B cell (primary cell): ENCODE measurements around the gene TTC28. TPM values are rescaled to one million over a fixed set of nuclear protein-coding genes. Genes with fewer than 3 reads are reported as not detected.
"Not testable (repeated sequence)": the region's sequence is repeated elsewhere in the genome, so short reads cannot be mapped to it uniquely, and the experiment has no call there.

ENCODE experiments used
- ATAC-seq: fragments of 200-7000 bp; cut with Tn5 transposase; one replicate; pipeline ENCODE4 v1.10.0; 2021; ENCODE audit warnings: low read depth, mild to moderate bottlenecking, moderate number of reproducible peaks, moderate library complexity
- CTCF ChIA-PET: fragments of 350-600 bp; sonication (Branson Sonifier 250); formaldehyde crosslinking; loops from one replicate; lab custom pipeline; 2021; ENCODE audit warnings: antibody characterized with exemption, inconsistent platforms; lab: Charles Lee
- POLR2A ChIA-PET: fragments of 350-600 bp; sonication (Branson Sonifier 250); formaldehyde crosslinking; loops from one replicate; lab custom pipeline; 2021; ENCODE audit warnings: antibody characterized with exemption; lab: Charles Lee
- DNase-seq: peaks from one replicate; pipeline ENCODE4 v3.0.0; 2013
- H2AFZ ChIP-seq: 2 replicates; pipeline ENCODE4 v1.6.1; 2012; ENCODE audit warnings: mild to moderate bottlenecking, low read depth, low read length; ENCODE audit not compliant: insufficient read depth, poor library complexity, severe bottlenecking
- H3K27ac ChIP-seq, 2 donors: 1 replicate in 1 of 2; 2 replicates in 1 of 2; pipeline ENCODE4 v1.5.1; 2012 to 2013; ENCODE audit warnings: low read length in 2 of 2, mild to moderate bottlenecking in 2 of 2, moderate library complexity in 1 of 2
- H3K27me3 ChIP-seq, 4 experiments: fragments of 200-600 bp in 1 of 4; sonication (generic) in 1 of 4; replicated peaks in 1 of 4; 1 replicate in 2 of 4; 2 replicates in 2 of 4; pipeline versions ENCODE4 v1.6.1 to v1.7.0; 2013 to 2016; ENCODE audit warnings: low read length in 3 of 4, mild to moderate bottlenecking in 2 of 4, mixed read lengths in 1 of 4, moderate library complexity in 1 of 4; ENCODE audit not compliant: insufficient read depth in 4 of 4, control insufficient read depth in 3 of 4; ENCODE audit errors: control extremely low read depth in 1 of 4
- H3K36me3 ChIP-seq, 2 experiments: replicated peaks in 1 of 2; 1 replicate in 1 of 2; 2 replicates in 1 of 2; pipeline versions ENCODE4 v1.6.1 to v1.7.1; 2013; ENCODE audit warnings: low read length in 1 of 2; ENCODE audit not compliant: insufficient read depth in 2 of 2, control insufficient read depth in 1 of 2; ENCODE audit errors: control extremely low read depth in 1 of 2, extremely low read depth in 1 of 2
- H3K4me1 ChIP-seq, 2 donors: fragments of 200-600 bp in 1 of 2; sonication (generic) in 1 of 2; 1 replicate in 1 of 2; 2 replicates in 1 of 2; pipeline versions ENCODE4 v1.5.1 to v1.6.1; 2013 to 2017; ENCODE audit warnings: low read length in 2 of 2; ENCODE audit not compliant: control insufficient read depth in 2 of 2, insufficient read depth in 2 of 2
- H3K4me2 ChIP-seq: replicated peaks from 2 replicates; pipeline ENCODE3; 2012; ENCODE audit warnings: mild to moderate bottlenecking, low read depth, low read length; ENCODE audit not compliant: poor library complexity, severe bottlenecking
- H3K4me3 ChIP-seq, 5 experiments: fragments of 200-600 bp in 1 of 5; sonication (generic) in 1 of 5; 1 replicate in 3 of 5; 2 replicates in 2 of 5; pipeline versions ENCODE4 v1.5.1 to v1.7.0; 2011 to 2016; ENCODE audit warnings: low read length in 4 of 5, mild to moderate bottlenecking in 4 of 5, low read depth in 2 of 5, control low read depth in 1 of 5, moderate library complexity in 1 of 5; ENCODE audit not compliant: insufficient read depth in 1 of 5; ENCODE audit errors: control extremely low read depth in 1 of 5, extremely low read depth in 1 of 5
- H3K79me2 ChIP-seq: fragments of 200-600 bp; sonication (generic); one replicate; pipeline ENCODE4 v1.6.0; 2016; ENCODE audit warnings: low read length; ENCODE audit not compliant: control insufficient read depth, insufficient read depth
- H3K9ac ChIP-seq: fragments of 200-600 bp; sonication (generic); 2 replicates; pipeline ENCODE4 v1.6.1; 2017; ENCODE audit warnings: mild to moderate bottlenecking, low read length, moderate library complexity
- H3K9me3 ChIP-seq, 3 donors: one replicate each; pipeline versions ENCODE4 v1.6.1 to v1.7.1; 2013; ENCODE audit warnings: low read length in 2 of 3; ENCODE audit not compliant: control insufficient read depth in 2 of 3, insufficient read depth in 1 of 3; ENCODE audit errors: control extremely low read depth in 1 of 3
- H4K20me1 ChIP-seq: 2 replicates; pipeline ENCODE4 v1.6.0; 2012; ENCODE audit warnings: mild to moderate bottlenecking, low read length; ENCODE audit not compliant: insufficient read depth, control insufficient read depth, poor library complexity, severe bottlenecking
- H3K27ac Mint-ChIP-seq: one replicate; pipeline ENCODE4 v1.8.0; 2021; ENCODE audit warnings: mixed read lengths
- H3K27me3 Mint-ChIP-seq: one replicate; pipeline ENCODE4 v1.8.0; 2021; ENCODE audit warnings: mixed read lengths
- H3K4me1 Mint-ChIP-seq: one replicate; pipeline ENCODE4 v1.8.0; 2021; ENCODE audit warnings: mixed read lengths
- H3K4me3 Mint-ChIP-seq: one replicate; pipeline ENCODE4 v1.8.0; 2021; ENCODE audit warnings: mixed read lengths
- H3K9me3 Mint-ChIP-seq: one replicate; pipeline ENCODE4 v1.8.0; 2022; ENCODE audit warnings: mixed read lengths; ENCODE audit not compliant: insufficient read depth
- EZH2 ChIP-seq: IDR thresholded peaks from 2 replicates; pipeline ENCODE4 v1.6.1; 2012; ENCODE audit warnings: borderline replicate concordance, low read depth, mild to moderate bottlenecking, moderate library complexity, low read length; ENCODE audit not compliant: insufficient read depth, poor library complexity, severe bottlenecking
- WGBS: methylation state at CpG from one replicate; pipeline ENCODE4 v1.1.5; 2013; ENCODE audit warnings: missing lambda C conversion rate; ENCODE audit not compliant: insufficient coverage; 5-methylcytosine and 5-hydroxymethylcytosine counted together
- intact Hi-C: fragments of 100-400 bp; cut with micrococcal nuclease; formaldehyde crosslinking; loops from one replicate; pipeline ENCODE4 v1.10.0; 2022
- polyA plus RNA-seq: library from polyadenylated mRNA; depleted of rRNA; stranded (reverse); fragments of >200 nt; gene quantifications from 2 replicates; pipeline ENCODE4 v1.2.3, GENCODE V29; 2012
- total RNA-seq, 2 donors: library from RNA; stranded (reverse); fragments of 120-200 nt in 1 of 2; gene quantifications; 1 replicate in 1 of 2; 2 replicates in 1 of 2; pipeline versions ENCODE4 v1.2.3 to v1.2.4, GENCODE V29; 2013 to 2022
- TF ChIP-seq, protein P1 (sequence below): fragments of 200-600 bp; IDR thresholded peaks from one replicate; pipeline ENCODE4 v1.8.0; 2022; ENCODE audit warnings: antibody characterized with exemption, mild to moderate bottlenecking

The TTC28 gene
- total and polyA plus RNA-seq, 2 donors (not counting 1 experiment from before 2014, with no cell fraction given) = 4.5 to 7.3 TPM

- no peaks in the 10 kb centered on the region for H3K9me3 Mint-ChIP-seq
- Histone ChIP-seq H2AFZ (no peak overlapping the region), H3K4me2 (no peak overlapping the region), H3K4me3 (no peak overlapping the region), H3K36me3 (no peaks in the 10 kb centered on the region), H3K27ac (no peak overlapping the region), H3K27me3 (peaks cover 3 to 23% (median 12%) of the 10 kb centered on the region in 4 experiments), H3K9me3 (peaks cover 0 to 3% (median 3%) of the 10 kb centered on the region in 3 donors), H3K4me1 (peaks cover 11 to 18% of the 10 kb centered on the region in 2 donors), H3K79me2 (no peaks in the 10 kb centered on the region), H3K9ac (no peak overlapping the region), H4K20me1 (no peaks in the 10 kb centered on the region)
- H3K4me3 Mint-ChIP-seq = no peak overlapping the region
- intact Hi-C loops = no loop called here
- CTCF ChIA-PET = no interaction called here
- WGBS = 45% methylated on average over 2 of the region's 4 CpGs
- peaks cover 22% of the 10 kb centered on the region for H3K4me1 Mint-ChIP-seq
- H3K27ac Mint-ChIP-seq = no peak overlapping the region
- TF ChIP-seq, protein P1, sequence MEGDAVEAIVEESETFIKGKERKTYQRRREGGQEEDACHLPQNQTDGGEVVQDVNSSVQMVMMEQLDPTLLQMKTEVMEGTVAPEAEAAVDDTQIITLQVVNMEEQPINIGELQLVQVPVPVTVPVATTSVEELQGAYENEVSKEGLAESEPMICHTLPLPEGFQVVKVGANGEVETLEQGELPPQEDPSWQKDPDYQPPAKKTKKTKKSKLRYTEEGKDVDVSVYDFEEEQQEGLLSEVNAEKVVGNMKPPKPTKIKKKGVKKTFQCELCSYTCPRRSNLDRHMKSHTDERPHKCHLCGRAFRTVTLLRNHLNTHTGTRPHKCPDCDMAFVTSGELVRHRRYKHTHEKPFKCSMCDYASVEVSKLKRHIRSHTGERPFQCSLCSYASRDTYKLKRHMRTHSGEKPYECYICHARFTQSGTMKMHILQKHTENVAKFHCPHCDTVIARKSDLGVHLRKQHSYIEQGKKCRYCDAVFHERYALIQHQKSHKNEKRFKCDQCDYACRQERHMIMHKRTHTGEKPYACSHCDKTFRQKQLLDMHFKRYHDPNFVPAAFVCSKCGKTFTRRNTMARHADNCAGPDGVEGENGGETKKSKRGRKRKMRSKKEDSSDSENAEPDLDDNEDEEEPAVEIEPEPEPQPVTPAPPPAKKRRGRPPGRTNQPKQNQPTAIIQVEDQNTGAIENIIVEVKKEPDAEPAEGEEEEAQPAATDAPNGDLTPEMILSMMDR = no peak
- no peak for TF ChIP-seq EZH2
- ATAC-seq (no peak), DNase-seq (no peak)
- POLR2A ChIA-PET = no interaction called here
- peaks cover 28% of the 10 kb centered on the region for H3K27me3 Mint-ChIP-seq
These were observed 9.5 kb downstream of the TTC28 start for GRCh38 chr22:28670161-28670560.

- Mint-ChIP-seq H3K9me3 (no peaks in the 10 kb centered on the region), H3K4me3 (no peak overlapping the region), H3K27me3 (peaks cover 23% of the 10 kb centered on the region), H3K27ac (no peak overlapping the region), H3K4me1 (peaks cover 15% of the 10 kb centered on the region)
- no peak overlapping the region for H3K4me2 ChIP-seq
- H3K9me3 ChIP-seq = peaks cover 0 to 3% (median 3%) of the 10 kb centered on the region in 3 donors
- ATAC-seq (no peak), DNase-seq (no peak)
- H3K9ac ChIP-seq = no peak overlapping the region
- no peaks in the 10 kb centered on the region for H4K20me1 ChIP-seq
- no peak overlapping the region for H3K27ac ChIP-seq
- intact Hi-C loops = no loop called here
- no peaks in the 10 kb centered on the region for H3K79me2 ChIP-seq
- no peaks in the 10 kb centered on the region for H3K36me3 ChIP-seq
- CTCF ChIA-PET = no interaction called here
- H3K27me3 ChIP-seq = peaks cover 3 to 23% (median 8%) of the 10 kb centered on the region in 4 experiments
- H3K4me3 ChIP-seq = no peak overlapping the region
- TF ChIP-seq, protein P1 = no peak
- no peak for TF ChIP-seq EZH2
- H3K4me1 ChIP-seq = peaks cover 5 to 11% of the 10 kb centered on the region in 2 donors
- no CpG with 5 or more reads among the region's 2 CpGs for WGBS
- no peak overlapping the region for H2AFZ ChIP-seq
- POLR2A ChIA-PET = no interaction called here
These were observed 10.3 kb downstream of the TTC28 start for GRCh38 chr22:28669387-28669786.

GRCh38 chr22:28663569-28663942 lies 16.1 kb downstream of the TTC28 start:
- H3K9me3 Mint-ChIP-seq, H3K4me2 ChIP-seq, H3K27me3 ChIP-seq, H3K4me3 Mint-ChIP-seq, CTCF ChIA-PET, H3K9me3 ChIP-seq, H3K9ac ChIP-seq, H3K4me1 ChIP-seq, H3K4me1 Mint-ChIP-seq, H3K27me3 Mint-ChIP-seq, H2AFZ ChIP-seq, H4K20me1 ChIP-seq, DNase-seq, H3K27ac Mint-ChIP-seq, H3K27ac ChIP-seq, ATAC-seq, H3K36me3 ChIP-seq, intact Hi-C loops, H3K79me2 ChIP-seq, H3K4me3 ChIP-seq, POLR2A ChIA-PET: not testable (repeated sequence)
- no CpG with 5 or more reads among the region's 13 CpGs for WGBS
